Cardiac muscle cell (in vitro differentiated cells and primary cell): ENCODE measurements around the gene FAN1. TPM values are rescaled to one million over a fixed set of nuclear protein-coding genes. Genes with fewer than 3 reads are reported as not detected.

Experiments used
- DNase-seq, 2 donors: peaks; one replicate each; pipeline versions ENCODE4 v3.0.0 to v3.0.0-alpha.2; 2010 to 2017; ENCODE audit warnings: low read depth in 1 of 2, low spot score in 1 of 2
- H3K27ac ChIP-seq: fragments of 200-600 bp; sonication (generic); 2 replicates; pipeline ENCODE4 v1.5.1; 2016
- H3K27me3 ChIP-seq: fragments of 200-600 bp; sonication (generic); 2 replicates; pipeline ENCODE4 v1.6.0; 2016; ENCODE audit warnings: control low read depth
- H3K36me3 ChIP-seq: fragments of 200-600 bp; sonication (generic); 2 replicates; pipeline ENCODE4 v1.5.1; 2016; ENCODE audit warnings: control low read depth
- H3K4me1 ChIP-seq: fragments of 200-600 bp; sonication (generic); 2 replicates; pipeline ENCODE4 v1.8.1; 2017; ENCODE audit warnings: low read depth, mild to moderate bottlenecking, mixed run types
- H3K4me3 ChIP-seq: fragments of 200-600 bp; sonication (generic); 2 replicates; pipeline ENCODE4 v1.5.1; 2016; ENCODE audit warnings: mild to moderate bottlenecking
- H3K9me3 ChIP-seq: fragments of 200-600 bp; sonication (generic); 2 replicates; pipeline ENCODE4 v1.5.1; 2017; ENCODE audit warnings: low read depth, mild to moderate bottlenecking, control low read depth
- polyA plus RNA-seq: library from polyadenylated mRNA; unstranded; fragments of >200 nt; fragmentation: Nextera tagmentation; extraction: Ambion mirVana; gene quantifications from 2 replicates; pipeline ENCODE4 v1.2.1, GENCODE V29; 2016
- total RNA-seq: library from RNA; depleted of rRNA; stranded (reverse); fragments of >200 nt; gene quantifications from 2 replicates; pipeline ENCODE4 v1.2.3, GENCODE V29; 2016
- TF ChIP-seq, protein P1 (sequence below): IDR thresholded peaks from 2 replicates; pipeline ENCODE4 v1.5.1; 2012; ENCODE audit warnings: low read depth, mild to moderate bottlenecking, low read length

FAN1 gene
- total and polyA plus RNA-seq, 2 experiments from 2014 or later = 18.3 to 26.8 TPM

DNA sequence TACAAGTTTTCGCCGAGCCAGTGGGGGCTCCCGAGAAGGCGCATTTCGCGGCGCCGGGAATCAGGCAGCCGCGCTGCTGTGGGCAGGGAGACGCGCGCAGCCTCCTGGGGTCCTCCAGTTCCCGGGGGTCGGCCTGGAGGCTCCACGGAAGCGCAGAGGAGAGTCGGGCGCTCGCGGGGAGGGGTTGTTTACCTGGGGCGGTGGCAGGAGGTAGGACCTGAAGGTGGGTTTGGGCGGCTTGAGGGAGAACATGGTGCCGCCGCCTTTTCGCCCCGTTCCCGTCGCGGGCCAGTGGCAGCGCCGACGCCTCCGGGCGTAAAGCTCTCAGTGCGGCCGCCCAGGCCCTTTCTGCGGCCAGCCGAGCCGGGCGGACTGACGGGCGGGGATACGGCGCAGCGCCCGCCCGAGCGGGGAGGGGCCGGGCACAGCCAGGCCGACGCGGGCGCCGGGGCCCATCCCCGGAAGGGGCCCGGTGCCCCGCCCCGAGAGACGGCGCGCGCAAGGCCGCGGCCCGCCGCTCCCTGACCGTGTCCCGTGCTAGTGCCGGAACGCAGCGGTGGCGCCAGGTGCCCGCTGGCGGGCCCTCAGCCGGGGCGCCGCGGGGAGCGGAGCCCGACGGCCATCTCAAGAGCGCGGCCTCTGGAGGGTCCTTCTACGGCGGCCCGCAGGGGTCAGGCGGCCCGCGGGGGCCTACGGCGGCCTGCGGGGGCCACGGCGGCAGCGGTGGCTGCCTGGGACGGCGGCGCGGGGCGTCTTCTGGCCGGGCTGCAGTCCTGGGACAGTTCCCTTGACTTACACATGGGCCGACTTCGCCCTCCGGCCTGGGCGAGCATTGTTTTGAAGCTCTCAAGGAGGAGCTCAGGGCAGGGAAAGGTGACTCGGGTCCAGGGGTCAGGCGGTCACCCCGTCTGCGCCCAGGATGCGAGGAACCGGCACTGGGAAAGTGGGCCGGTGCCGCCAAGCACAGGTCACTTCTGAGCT is 87.8 kb downstream of the FAN1 start, which contains the start of gene MTMR10:
Gene MTMR10, minus strand, starts transcription at position 374 of the 981 bp plus-strand sequence. Its CDS starts 122 bp downstream, at position 252.
- peak within 1 kb of the TSS; percentile 96 for H3K4me3 ChIP-seq
- H3K36me3 ChIP-seq = no peaks in the 10 kb centered on the region
- H3K9me3 ChIP-seq = no peaks in the 10 kb centered on the region
- TF ChIP-seq, protein P1, sequence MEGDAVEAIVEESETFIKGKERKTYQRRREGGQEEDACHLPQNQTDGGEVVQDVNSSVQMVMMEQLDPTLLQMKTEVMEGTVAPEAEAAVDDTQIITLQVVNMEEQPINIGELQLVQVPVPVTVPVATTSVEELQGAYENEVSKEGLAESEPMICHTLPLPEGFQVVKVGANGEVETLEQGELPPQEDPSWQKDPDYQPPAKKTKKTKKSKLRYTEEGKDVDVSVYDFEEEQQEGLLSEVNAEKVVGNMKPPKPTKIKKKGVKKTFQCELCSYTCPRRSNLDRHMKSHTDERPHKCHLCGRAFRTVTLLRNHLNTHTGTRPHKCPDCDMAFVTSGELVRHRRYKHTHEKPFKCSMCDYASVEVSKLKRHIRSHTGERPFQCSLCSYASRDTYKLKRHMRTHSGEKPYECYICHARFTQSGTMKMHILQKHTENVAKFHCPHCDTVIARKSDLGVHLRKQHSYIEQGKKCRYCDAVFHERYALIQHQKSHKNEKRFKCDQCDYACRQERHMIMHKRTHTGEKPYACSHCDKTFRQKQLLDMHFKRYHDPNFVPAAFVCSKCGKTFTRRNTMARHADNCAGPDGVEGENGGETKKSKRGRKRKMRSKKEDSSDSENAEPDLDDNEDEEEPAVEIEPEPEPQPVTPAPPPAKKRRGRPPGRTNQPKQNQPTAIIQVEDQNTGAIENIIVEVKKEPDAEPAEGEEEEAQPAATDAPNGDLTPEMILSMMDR = peak; percentile 6
- H3K27ac ChIP-seq = peak within 1 kb of the TSS; percentile 98
- H3K4me1 ChIP-seq = peaks cover 13% of the 10 kb centered on the region
- DNase-seq = peak; percentile 88 to 89
- no peaks in the 10 kb centered on the region for H3K27me3 ChIP-seq

DNA sequence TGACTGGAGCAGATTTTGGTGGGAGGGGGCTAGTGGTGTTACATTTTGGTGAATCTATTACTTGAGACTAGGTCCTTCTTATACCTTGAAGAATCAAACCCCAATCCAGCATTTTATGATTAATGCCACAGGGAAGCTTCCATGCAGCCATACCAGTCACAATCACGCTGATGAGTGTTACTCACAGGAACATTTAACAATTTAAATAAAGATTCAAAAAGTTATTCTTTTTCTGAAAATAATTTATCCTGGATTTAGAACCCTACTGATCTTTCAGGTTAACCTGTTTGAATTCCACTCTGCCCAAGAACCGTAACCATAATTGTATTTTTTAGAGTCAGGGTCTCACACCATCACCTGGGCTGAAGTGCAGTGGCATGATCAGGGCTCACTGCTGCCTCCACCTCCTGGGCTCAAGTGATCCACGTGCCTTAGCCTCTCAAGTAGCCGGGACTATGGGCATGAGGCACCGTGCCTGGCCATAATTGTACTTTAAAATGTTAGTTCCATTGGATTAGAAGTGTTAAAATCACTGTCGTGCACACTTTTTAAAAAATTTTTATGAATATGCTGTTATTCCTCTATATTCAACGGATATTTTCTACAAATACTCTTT is 88.6 kb downstream of the FAN1 start:
- Histone ChIP-seq H3K4me3 (peak overlapping the region; percentile 96), H3K9me3 (no peaks in the 10 kb centered on the region), H3K27ac (peak overlapping the region; percentile 98), H3K4me1 (peaks cover 13% of the 10 kb centered on the region), H3K36me3 (no peaks in the 10 kb centered on the region), H3K27me3 (no peaks in the 10 kb centered on the region)
- TF ChIP-seq, protein P1 = no peak
- DNase-seq = peak in 1 of 2 donors; percentile 34

Other genes with a start within 250 kb of the FAN1 start
- gene MTMR10, start 87.7 kb downstream of the FAN1 start, total RNA-seq = 7.3 and 10.0 TPM in 2 replicates
- gene MTMR10, start 87.7 kb downstream of the FAN1 start, polyA plus RNA-seq = 8.5 TPM in 2 replicates
- not detected in 2 replicates for gene TRPM1, start 197.8 kb downstream of the FAN1 start, total RNA-seq
- gene TRPM1, start 197.8 kb downstream of the FAN1 start, polyA plus RNA-seq = not detected in 2 replicates